K562 (cell line): ENCODE results near the gene ETV3. TPM values are rescaled to one million over a fixed set of nuclear protein-coding genes. Genes with fewer than 3 reads are reported as not detected.

Experiments
- GTF2F1 ChIP-seq: IDR thresholded peaks from 2 replicates; pipeline ENCODE4 v1.6.1; 2011; ENCODE audit warnings: low read depth, low read length, improper control_type of control experiment
- MAFF ChIP-seq: IDR thresholded peaks from 2 replicates; pipeline ENCODE4 v1.6.1; 2012; ENCODE audit warnings: low read length, improper control_type of control experiment
- MYNN ChIP-seq, 2 experiments: sonication (generic); formaldehyde crosslinking in 1 of 2; IDR thresholded peaks; 2 replicates each; pipeline versions ENCODE4 v1.5.0 to v1.6.1; 2016 to 2020; ENCODE audit warnings: antibody characterized with exemption in 1 of 2, missing genetic modification reagents in 1 of 2
- REST ChIP-seq, 2 experiments: fragments of 450-650 bp; formaldehyde crosslinking in 1 of 2; IDR thresholded peaks; 2 replicates each; pipeline versions ENCODE4 v1.4.0 to v1.6.1; 2014 to 2020; ENCODE audit warnings: mild to moderate bottlenecking in 2 of 2, borderline replicate concordance in 1 of 2, low read depth in 1 of 2
- ZHX1 ChIP-seq: fragments of 150-350 bp; conservative IDR thresholded peaks from 2 replicates; pipeline ENCODE4 v1.6.1; 2014; ENCODE audit warnings: low read length
- polyA plus RNA-seq, 8 experiments: library from polyadenylated mRNA; depleted of rRNA in 4 of 8; stranded (reverse) in 5 of 8; unstranded in 3 of 8; fragments of >200 nt; fragmentation: Nextera tagmentation in 2 of 8; fragmentation: Illumina TruSeq in 1 of 8; extraction: Ambion mirVana in 2 of 8; extraction: Trizol in 1 of 8; gene quantifications; 2 replicates each; pipeline versions ENCODE4 v1.2.1 to v1.2.3, GENCODE V29; 2011 to 2014; ENCODE audit warnings: inconsistent platforms in 1 of 8, missing spikeins in 1 of 8
- total RNA-seq, 7 experiments: library from RNA; depleted of rRNA in 6 of 7; stranded (reverse); fragments of >200 nt in 6 of 7; fragmentation: Illumina TruSeq in 2 of 7; extraction: Trizol in 2 of 7; gene quantifications; 2 replicates each; pipeline versions ENCODE4 v1.2.1 to v1.2.3, GENCODE V29; 2011 to 2021; ENCODE audit warnings: low replicate concordance in 1 of 7

Gene ETV3
- total and polyA plus RNA-seq, 9 of the 15 experiments (the other 6 are each of a cell fraction or from before 2014, with no cell fraction given), result 3.1 to 16.0 (median 9.0) TPM

- TF ChIP-seq ZHX1 (0 out of 2 replicates have a peak, but pooled peaks have one; percentile 55), MAFF (no peak), REST (IDR thresholded peaks at IDR 0.05; ENCODE audit: borderline replicate concordance) (peak; percentile 94), REST (CRISPR knock-in tag; IDR thresholded peaks at IDR 0.05; ENCODE audit: low read depth) (no peak), MYNN (IDR thresholded peaks at IDR 0.05) (peak; percentile 48; the same call in 1 of the 2 replicates), MYNN (CRISPR knock-in tag; IDR thresholded peaks at IDR 0.05) (no peak), GTF2F1 (no peak)
Measured at GRCh38 chr1:157090196-157090647, 48.0 kb downstream of the ETV3 start (continued).
